HepG2 (cell line): Measurements from ENCODE around the gene UMPS. TPM values are rescaled to one million over a fixed set of nuclear protein-coding genes. Genes with fewer than 3 reads are reported as not detected.

Source experiments
- CHD4 ChIP-seq: fragments of 200-600 bp; sonication (generic); IDR thresholded peaks from 2 replicates; pipeline ENCODE4 v1.7.0; 2017; ENCODE audit warnings: mild to moderate bottlenecking, low read length, borderline replicate concordance
- HMG20A ChIP-seq: IDR thresholded peaks from 2 replicates; pipeline ENCODE4 v1.6.1; 2016; ENCODE audit warnings: borderline replicate concordance
- HNF4A ChIP-seq: sonication (generic); formaldehyde crosslinking; IDR thresholded peaks from 2 replicates; pipeline ENCODE4 v1.4.0; 2020; ENCODE audit warnings: missing genetic modification reagents
- HNRNPUL1 ChIP-seq: fragments of 200-400 bp; formaldehyde crosslinking; IDR thresholded peaks from 2 replicates; pipeline ENCODE4 v1.6.1; 2017; ENCODE audit warnings: low read depth, mild to moderate bottlenecking, low read length, moderate library complexity
- NCOR1 ChIP-seq: fragments of 200-600 bp; sonication (generic); IDR thresholded peaks from 2 replicates; pipeline ENCODE4 v1.7.0; 2017; ENCODE audit warnings: antibody characterized with exemption, low read length, borderline replicate concordance
- SETDB1 ChIP-seq: sonication (generic); formaldehyde crosslinking; IDR thresholded peaks from 2 replicates; pipeline ENCODE4 v1.5.1; 2020; ENCODE audit warnings: missing genetic modification reagents, mild to moderate bottlenecking, borderline replicate concordance
- SIX4 ChIP-seq: sonication (generic); formaldehyde crosslinking; IDR thresholded peaks from 2 replicates; pipeline ENCODE4 v1.4.0; 2020; ENCODE audit warnings: missing genetic modification reagents
- SP140L ChIP-seq: sonication (generic); formaldehyde crosslinking; IDR thresholded peaks from 2 replicates; pipeline ENCODE4 v1.4.0; 2020; ENCODE audit warnings: missing genetic modification reagents, borderline replicate concordance
- SRSF1 ChIP-seq: fragments of 200-400 bp; formaldehyde crosslinking; optimal IDR thresholded peaks from 2 replicates; pipeline ENCODE3; 2017; ENCODE audit warnings: mild to moderate bottlenecking, low read depth, low read length, moderate library complexity
- ZBTB7B ChIP-seq: sonication (generic); formaldehyde crosslinking; IDR thresholded peaks from 2 replicates; pipeline ENCODE4 v1.4.0; 2020; ENCODE audit warnings: missing genetic modification reagents
- ZFY ChIP-seq: sonication (generic); formaldehyde crosslinking; IDR thresholded peaks from 2 replicates; pipeline ENCODE4 v1.4.0; 2020; ENCODE audit warnings: missing genetic modification reagents
- ZMYM2 ChIP-seq: sonication (generic); formaldehyde crosslinking; IDR thresholded peaks from 2 replicates; pipeline ENCODE4 v1.8.0; 2022; ENCODE audit warnings: mild to moderate bottlenecking, missing genetic modification reagents
- ZNF260 ChIP-seq: sonication (generic); formaldehyde crosslinking; IDR thresholded peaks from 2 replicates; pipeline ENCODE4 v1.4.0; 2020; ENCODE audit warnings: missing genetic modification reagents, low read depth, mild to moderate bottlenecking, borderline replicate concordance
- ZNF3 ChIP-seq: IDR thresholded peaks from 2 replicates; pipeline ENCODE4 v1.7.0; 2017; ENCODE audit warnings: inconsistent platforms
- ZNF333 ChIP-seq: sonication (generic); formaldehyde crosslinking; IDR thresholded peaks from 2 replicates; pipeline ENCODE4 v1.4.0; 2020; ENCODE audit warnings: mild to moderate bottlenecking, missing genetic modification reagents, borderline replicate concordance
- ZNF335 ChIP-seq: sonication (generic); formaldehyde crosslinking; IDR thresholded peaks from 2 replicates; pipeline ENCODE4 v1.4.0; 2020; ENCODE audit warnings: missing genetic modification reagents
- polyA plus RNA-seq, 8 experiments: library from polyadenylated mRNA; depleted of rRNA in 3 of 8; stranded (reverse) in 7 of 8; unstranded in 1 of 8; fragments of >200 nt; fragmentation: Illumina TruSeq in 4 of 8; extraction: Trizol in 4 of 8; gene quantifications; 2 replicates each; pipeline versions ENCODE4 v1.2.1 to v1.2.3, GENCODE V29; 2011 to 2016; ENCODE audit warnings: low read depth in 4 of 8, missing spikeins in 1 of 8, mixed read lengths in 1 of 8; ENCODE audit not compliant: insufficient read depth in 1 of 8
- total RNA-seq, 5 experiments: library from RNA; depleted of rRNA; stranded (reverse); fragments of >200 nt; fragmentation: Illumina TruSeq; extraction: Trizol; gene quantifications; 2 replicates each; pipeline ENCODE4 v1.2.3, GENCODE V29; 2016; ENCODE audit warnings: low read depth in 1 of 5
- TF ChIP-seq, protein P1 (sequence below): sonication (generic); IDR thresholded peaks from 2 replicates; pipeline ENCODE4 v1.6.1; 2016; ENCODE audit warnings: low read depth, borderline replicate concordance
- TF ChIP-seq, protein P2 (sequence below): sonication (generic); formaldehyde crosslinking; IDR thresholded peaks from 2 replicates; pipeline ENCODE4 v1.8.0; 2022; ENCODE audit warnings: low read depth, missing genetic modification reagents
- TF ChIP-seq, protein P3 (sequence below): sonication (generic); formaldehyde crosslinking; IDR thresholded peaks from 2 replicates; pipeline ENCODE4 v1.5.0; 2020; ENCODE audit warnings: mild to moderate bottlenecking, missing genetic modification reagents
- TF ChIP-seq, protein P4 (sequence below): sonication (generic); formaldehyde crosslinking; IDR thresholded peaks from 2 replicates; pipeline ENCODE4 v1.4.0; 2020; ENCODE audit warnings: missing genetic modification reagents
- TF ChIP-seq, protein P5 (sequence below): IDR thresholded peaks from 2 replicates; pipeline ENCODE4 v1.6.1; 2012; ENCODE audit warnings: inconsistent platforms

UMPS gene
- total and polyA plus RNA-seq, 2 of the 13 experiments (the other 11 are each of a cell fraction or from before 2014, with no cell fraction given), result 52.7 to 74.2 TPM

DNA sequence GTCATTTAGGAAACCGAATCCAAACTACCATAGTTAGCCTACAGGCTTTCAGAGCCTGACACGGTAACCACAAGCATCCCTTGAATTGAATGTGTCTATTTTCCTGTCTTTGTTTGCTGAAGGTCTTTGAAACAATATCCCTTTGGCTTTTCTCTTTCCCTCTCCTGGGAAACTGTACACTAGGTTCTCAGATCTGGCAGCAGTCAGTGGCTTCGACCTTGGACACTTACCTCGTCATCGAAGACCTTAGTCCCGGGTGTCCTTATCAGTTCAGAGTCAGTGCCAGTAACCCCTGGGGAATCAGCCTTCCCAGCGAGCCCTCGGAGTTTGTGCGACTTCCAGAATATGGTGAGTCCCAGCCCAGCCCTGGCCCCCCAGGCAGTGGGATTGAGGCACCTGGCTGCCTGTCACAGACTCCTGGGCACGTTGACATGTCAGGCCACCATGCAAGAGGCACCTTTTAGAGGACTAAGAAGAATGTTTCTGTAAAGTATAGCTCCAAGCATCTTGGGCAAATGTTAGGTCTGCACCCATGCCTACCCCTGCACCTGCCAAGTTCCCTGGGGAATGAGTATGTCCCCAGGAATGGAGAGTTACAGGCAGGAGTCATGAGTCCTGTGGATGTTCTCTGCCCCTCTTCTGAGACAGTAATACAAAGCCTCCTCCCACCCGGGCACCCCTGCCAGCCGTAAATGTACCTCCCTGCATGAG is 30.4 kb upstream of the UMPS start (continued):
- peak; percentile 21; the same call in 1 of the 2 replicates for TF ChIP-seq NCOR1
- no peak for TF ChIP-seq SETDB1 (CRISPR knock-in tag)
- no peak for TF ChIP-seq SP140L
- peak; percentile 76; the same call in 1 of the 2 replicates for TF ChIP-seq HMG20A (CRISPR knock-in tag)
- TF ChIP-seq ZMYM2 (CRISPR knock-in tag), result no peak
- peak; percentile 91 for TF ChIP-seq HNF4A (CRISPR knock-in tag)
- no peak; the same call in 1 of the 2 replicates for TF ChIP-seq ZNF335 (CRISPR knock-in tag)
- peak; percentile 12; the same call in 1 of the 2 replicates for TF ChIP-seq CHD4
- no peak for TF ChIP-seq HNRNPUL1
- TF ChIP-seq, protein P1, sequence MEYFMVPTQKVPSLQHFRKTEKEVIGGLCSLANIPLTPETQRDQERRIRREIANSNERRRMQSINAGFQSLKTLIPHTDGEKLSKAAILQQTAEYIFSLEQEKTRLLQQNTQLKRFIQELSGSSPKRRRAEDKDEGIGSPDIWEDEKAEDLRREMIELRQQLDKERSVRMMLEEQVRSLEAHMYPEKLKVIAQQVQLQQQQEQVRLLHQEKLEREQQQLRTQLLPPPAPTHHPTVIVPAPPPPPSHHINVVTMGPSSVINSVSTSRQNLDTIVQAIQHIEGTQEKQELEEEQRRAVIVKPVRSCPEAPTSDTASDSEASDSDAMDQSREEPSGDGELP, result peak; percentile 27; the same call in 1 of the 2 replicates
- TF ChIP-seq ZNF260 (CRISPR knock-in tag), result no peak
- no peak for TF ChIP-seq ZNF333 (CRISPR knock-in tag)
- 0 out of 2 replicates have a peak, but pooled peaks have one; percentile 7 for TF ChIP-seq ZFY
- TF ChIP-seq, protein P2, sequence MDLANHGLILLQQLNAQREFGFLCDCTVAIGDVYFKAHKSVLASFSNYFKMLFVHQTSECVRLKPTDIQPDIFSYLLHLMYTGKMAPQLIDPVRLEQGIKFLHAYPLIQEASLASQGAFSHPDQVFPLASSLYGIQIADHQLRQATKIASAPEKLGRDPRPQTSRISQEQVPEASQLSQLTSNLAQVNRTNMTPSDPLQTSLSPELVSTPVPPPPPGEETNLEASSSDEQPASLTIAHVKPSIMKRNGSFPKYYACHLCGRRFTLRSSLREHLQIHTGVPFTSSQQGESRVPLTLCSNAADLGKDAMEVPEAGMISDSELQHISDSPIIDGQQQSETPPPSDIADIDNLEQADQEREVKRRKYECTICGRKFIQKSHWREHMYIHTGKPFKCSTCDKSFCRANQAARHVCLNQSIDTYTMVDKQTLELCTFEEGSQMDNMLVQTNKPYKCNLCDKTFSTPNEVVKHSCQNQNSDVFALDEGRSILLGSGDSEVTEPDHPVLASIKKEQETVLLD (CRISPR knock-in tag), result no peak
- TF ChIP-seq ZBTB7B, result no peak
- no peak for TF ChIP-seq SRSF1
- no peak for TF ChIP-seq ZNF3 (CRISPR knock-in tag)
- TF ChIP-seq, protein P3, sequence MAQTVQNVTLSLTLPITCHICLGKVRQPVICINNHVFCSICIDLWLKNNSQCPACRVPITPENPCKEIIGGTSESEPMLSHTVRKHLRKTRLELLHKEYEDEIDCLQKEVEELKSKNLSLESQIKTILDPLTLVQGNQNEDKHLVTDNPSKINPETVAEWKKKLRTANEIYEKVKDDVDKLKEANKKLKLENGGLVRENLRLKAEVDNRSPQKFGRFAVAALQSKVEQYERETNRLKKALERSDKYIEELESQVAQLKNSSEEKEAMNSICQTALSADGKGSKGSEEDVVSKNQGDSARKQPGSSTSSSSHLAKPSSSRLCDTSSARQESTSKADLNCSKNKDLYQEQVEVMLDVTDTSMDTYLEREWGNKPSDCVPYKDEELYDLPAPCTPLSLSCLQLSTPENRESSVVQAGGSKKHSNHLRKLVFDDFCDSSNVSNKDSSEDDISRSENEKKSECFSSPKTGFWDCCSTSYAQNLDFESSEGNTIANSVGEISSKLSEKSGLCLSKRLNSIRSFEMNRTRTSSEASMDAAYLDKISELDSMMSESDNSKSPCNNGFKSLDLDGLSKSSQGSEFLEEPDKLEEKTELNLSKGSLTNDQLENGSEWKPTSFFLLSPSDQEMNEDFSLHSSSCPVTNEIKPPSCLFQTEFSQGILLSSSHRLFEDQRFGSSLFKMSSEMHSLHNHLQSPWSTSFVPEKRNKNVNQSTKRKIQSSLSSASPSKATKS (CRISPR knock-in tag), result no peak
- TF ChIP-seq SIX4 (CRISPR knock-in tag), result peak; percentile 95
- TF ChIP-seq, protein P4, sequence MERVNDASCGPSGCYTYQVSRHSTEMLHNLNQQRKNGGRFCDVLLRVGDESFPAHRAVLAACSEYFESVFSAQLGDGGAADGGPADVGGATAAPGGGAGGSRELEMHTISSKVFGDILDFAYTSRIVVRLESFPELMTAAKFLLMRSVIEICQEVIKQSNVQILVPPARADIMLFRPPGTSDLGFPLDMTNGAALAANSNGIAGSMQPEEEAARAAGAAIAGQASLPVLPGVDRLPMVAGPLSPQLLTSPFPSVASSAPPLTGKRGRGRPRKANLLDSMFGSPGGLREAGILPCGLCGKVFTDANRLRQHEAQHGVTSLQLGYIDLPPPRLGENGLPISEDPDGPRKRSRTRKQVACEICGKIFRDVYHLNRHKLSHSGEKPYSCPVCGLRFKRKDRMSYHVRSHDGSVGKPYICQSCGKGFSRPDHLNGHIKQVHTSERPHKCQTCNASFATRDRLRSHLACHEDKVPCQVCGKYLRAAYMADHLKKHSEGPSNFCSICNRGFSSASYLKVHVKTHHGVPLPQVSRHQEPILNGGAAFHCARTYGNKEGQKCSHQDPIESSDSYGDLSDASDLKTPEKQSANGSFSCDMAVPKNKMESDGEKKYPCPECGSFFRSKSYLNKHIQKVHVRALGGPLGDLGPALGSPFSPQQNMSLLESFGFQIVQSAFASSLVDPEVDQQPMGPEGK (CRISPR knock-in tag), result peak; percentile 75
- TF ChIP-seq, protein P5, sequence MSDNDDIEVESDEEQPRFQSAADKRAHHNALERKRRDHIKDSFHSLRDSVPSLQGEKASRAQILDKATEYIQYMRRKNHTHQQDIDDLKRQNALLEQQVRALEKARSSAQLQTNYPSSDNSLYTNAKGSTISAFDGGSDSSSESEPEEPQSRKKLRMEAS, result peak; percentile 51; the same call in 1 of the 2 replicates
